K562 (cell line): Measurements from ENCODE around the gene GPX6. TPM values are rescaled to one million over a fixed set of nuclear protein-coding genes. Genes with fewer than 3 reads are reported as not detected.

Experiments
- BMI1 ChIP-seq: fragments of 150-350 bp; IDR thresholded peaks from 2 replicates; pipeline ENCODE4 v1.6.1; 2014; ENCODE audit warnings: low read length
- CAMTA2 ChIP-seq: fragments of 250-450 bp; sonication (Bioruptor Pico); conservative IDR thresholded peaks from 2 replicates; pipeline ENCODE4 v1.5.1; 2022
- CHD2 ChIP-seq: IDR thresholded peaks from 2 replicates; pipeline ENCODE4 v1.6.1; 2011; ENCODE audit warnings: low read depth, low read length
- KDM1A ChIP-seq, 2 experiments: fragments of 450-650 bp; IDR thresholded peaks; 2 replicates each; pipeline ENCODE4 v1.6.1; 2016; ENCODE audit warnings: mild to moderate bottlenecking in 2 of 2
- MBD2 ChIP-seq: sonication (generic); IDR thresholded peaks from 2 replicates; pipeline ENCODE4 v1.6.1; 2016; ENCODE audit warnings: low read depth, borderline replicate concordance
- SMARCA5 ChIP-seq: fragments of 450-650 bp; IDR thresholded peaks from 2 replicates; pipeline ENCODE4 v1.6.1; 2016
- SNRNP70 ChIP-seq: fragments of 200-400 bp; formaldehyde crosslinking; optimal IDR thresholded peaks from 2 replicates; pipeline ENCODE3; 2017; ENCODE audit warnings: low read depth, low read length
- SP1 ChIP-seq: sonication (generic); formaldehyde crosslinking; IDR thresholded peaks from 2 replicates; pipeline ENCODE4 v1.8.1; 2022; ENCODE audit warnings: mild to moderate bottlenecking, missing genetic modification reagents
- SRSF3 ChIP-seq: fragments of 200-400 bp; formaldehyde crosslinking; IDR thresholded peaks from 2 replicates; pipeline ENCODE4 v1.6.1; 2016; ENCODE audit warnings: mild to moderate bottlenecking, low read length, moderate library complexity; ENCODE audit not compliant: insufficient read depth
- polyA plus RNA-seq, 8 experiments: library from polyadenylated mRNA; depleted of rRNA in 4 of 8; stranded (reverse) in 5 of 8; unstranded in 3 of 8; fragments of >200 nt; fragmentation: Nextera tagmentation in 2 of 8; fragmentation: Illumina TruSeq in 1 of 8; extraction: Ambion mirVana in 2 of 8; extraction: Trizol in 1 of 8; gene quantifications; 2 replicates each; pipeline versions ENCODE4 v1.2.1 to v1.2.3, GENCODE V29; 2011 to 2014; ENCODE audit warnings: inconsistent platforms in 1 of 8, missing spikeins in 1 of 8
- total RNA-seq, 7 experiments: library from RNA; depleted of rRNA in 6 of 7; stranded (reverse); fragments of >200 nt in 6 of 7; fragmentation: Illumina TruSeq in 2 of 7; extraction: Trizol in 2 of 7; gene quantifications; 2 replicates each; pipeline versions ENCODE4 v1.2.1 to v1.2.3, GENCODE V29; 2011 to 2021; ENCODE audit warnings: low replicate concordance in 1 of 7
- TF ChIP-seq, protein P1 (sequence below), 2 experiments: fragments of 450-650 bp in 1 of 2; sonication (generic) in 1 of 2; formaldehyde crosslinking in 1 of 2; IDR thresholded peaks in 1 of 2; conservative IDR thresholded peaks in 1 of 2; 2 replicates each; pipeline versions ENCODE4 v1.6.1 to v1.8.1; 2016 to 2023; ENCODE audit warnings: mild to moderate bottlenecking in 2 of 2, moderate library complexity in 2 of 2, inconsistent platforms in 1 of 2, missing genetic modification reagents in 1 of 2
- TF ChIP-seq, protein P2 (sequence below): fragments of 250-450 bp; sonication (Bioruptor Pico); IDR thresholded peaks from 2 replicates; pipeline ENCODE4 v1.4.0; 2020; ENCODE audit warnings: mild to moderate bottlenecking, moderate library complexity
- TF ChIP-seq, protein P3 (sequence below), 3 experiments: fragments of 200-800 bp in 1 of 3; sonication (Bioruptor generic) in 1 of 3; sonication (generic) in 1 of 3; formaldehyde crosslinking in 1 of 3; IDR thresholded peaks; 2 replicates each; pipeline versions ENCODE4 v1.6.1 to v1.8.0; 2016 to 2022; ENCODE audit warnings: mild to moderate bottlenecking in 2 of 3, missing compliant biosample characterization in 2 of 3, missing genetic modification characterization in 2 of 3, missing genetic modification reagents in 1 of 3
- TF ChIP-seq, protein P4 (sequence below): fragments of 250-450 bp; sonication (Bioruptor Pico); IDR thresholded peaks from 2 replicates; pipeline ENCODE4 v1.4.0; 2020; ENCODE audit warnings: borderline replicate concordance
- TF ChIP-seq, protein P5 (sequence below), 2 experiments: fragments of 250-450 bp in 1 of 2; fragments of 450-650 bp in 1 of 2; sonication (Bioruptor Pico) in 1 of 2; IDR thresholded peaks; 2 replicates each; pipeline versions ENCODE4 v1.6.1 to v1.8.0; 2016 to 2021; ENCODE audit warnings: mild to moderate bottlenecking in 2 of 2, moderate library complexity in 2 of 2, missing compliant biosample characterization in 1 of 2, missing genetic modification characterization in 1 of 2
- TF ChIP-seq, protein P6 (sequence below): fragments of 450-650 bp; IDR thresholded peaks from 2 replicates; pipeline ENCODE4 v1.6.1; 2017; ENCODE audit warnings: antibody characterized with exemption

GPX6 gene
- total and polyA plus RNA-seq, 9 of the 15 experiments (the other 6 are each of a cell fraction or from before 2014, with no cell fraction given): not detected

DNA sequence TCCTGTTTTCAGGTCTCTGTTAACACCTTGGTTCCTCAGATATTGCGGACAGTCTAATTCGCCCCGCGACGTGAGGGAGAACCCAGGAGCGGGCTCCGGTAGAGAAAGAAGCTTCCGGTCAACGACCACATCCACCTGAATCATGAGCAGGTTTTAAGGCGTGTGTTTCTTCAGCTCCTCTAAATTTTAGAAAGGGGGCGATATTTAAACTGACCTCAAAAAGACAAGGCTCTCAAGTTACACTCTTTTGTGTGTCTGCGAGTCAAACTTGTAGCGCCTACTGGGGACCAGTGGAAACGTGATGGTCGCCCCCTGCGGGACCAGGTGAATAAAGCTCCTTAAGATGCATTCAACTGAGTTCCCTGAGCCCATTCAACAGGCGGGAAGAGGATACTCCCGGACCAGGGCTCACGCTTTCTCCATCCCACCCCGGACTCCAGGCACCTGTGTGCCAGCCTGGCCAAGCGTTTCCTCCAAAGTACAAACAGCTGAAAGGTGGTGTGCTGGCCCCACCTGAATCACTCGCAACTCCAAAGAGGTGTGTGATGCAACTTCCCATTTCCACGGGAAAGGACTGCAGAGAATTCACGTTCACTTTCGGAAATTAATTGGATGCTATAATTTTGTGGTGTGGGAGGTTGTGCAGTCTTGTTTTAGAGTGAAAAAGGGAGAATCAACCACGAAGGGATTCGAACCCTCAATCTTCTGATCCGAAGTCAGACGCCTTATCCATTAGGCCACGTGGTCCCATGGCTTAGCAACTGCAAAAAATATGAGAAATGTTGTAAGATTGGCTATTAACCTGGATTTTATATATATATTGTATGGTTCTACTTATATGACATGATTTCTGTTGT, 27.1 kb upstream of the GPX6 start (continued):
- TF ChIP-seq, protein P1, sequence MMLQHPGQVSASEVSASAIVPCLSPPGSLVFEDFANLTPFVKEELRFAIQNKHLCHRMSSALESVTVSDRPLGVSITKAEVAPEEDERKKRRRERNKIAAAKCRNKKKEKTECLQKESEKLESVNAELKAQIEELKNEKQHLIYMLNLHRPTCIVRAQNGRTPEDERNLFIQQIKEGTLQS (IDR thresholded peaks at IDR 0.05): peak; percentile 94
- TF ChIP-seq, protein P1 (CRISPR knock-in tag; conservative IDR thresholded peaks at IDR 0.05): peak; percentile 97
- TF ChIP-seq CAMTA2 (CRISPR knock-in tag) (no peak), KDM1A (IDR thresholded peaks at IDR 0.05) (peak; percentile 91 to 92), SRSF3 (no peak), SP1 (peak; percentile 93), SNRNP70 (no peak), BMI1 (no peak), CHD2 (no peak), MBD2 (peak; percentile 24; the same call in 1 of the 2 replicates), SMARCA5 (peak; percentile 90)
- TF ChIP-seq, protein P2, sequence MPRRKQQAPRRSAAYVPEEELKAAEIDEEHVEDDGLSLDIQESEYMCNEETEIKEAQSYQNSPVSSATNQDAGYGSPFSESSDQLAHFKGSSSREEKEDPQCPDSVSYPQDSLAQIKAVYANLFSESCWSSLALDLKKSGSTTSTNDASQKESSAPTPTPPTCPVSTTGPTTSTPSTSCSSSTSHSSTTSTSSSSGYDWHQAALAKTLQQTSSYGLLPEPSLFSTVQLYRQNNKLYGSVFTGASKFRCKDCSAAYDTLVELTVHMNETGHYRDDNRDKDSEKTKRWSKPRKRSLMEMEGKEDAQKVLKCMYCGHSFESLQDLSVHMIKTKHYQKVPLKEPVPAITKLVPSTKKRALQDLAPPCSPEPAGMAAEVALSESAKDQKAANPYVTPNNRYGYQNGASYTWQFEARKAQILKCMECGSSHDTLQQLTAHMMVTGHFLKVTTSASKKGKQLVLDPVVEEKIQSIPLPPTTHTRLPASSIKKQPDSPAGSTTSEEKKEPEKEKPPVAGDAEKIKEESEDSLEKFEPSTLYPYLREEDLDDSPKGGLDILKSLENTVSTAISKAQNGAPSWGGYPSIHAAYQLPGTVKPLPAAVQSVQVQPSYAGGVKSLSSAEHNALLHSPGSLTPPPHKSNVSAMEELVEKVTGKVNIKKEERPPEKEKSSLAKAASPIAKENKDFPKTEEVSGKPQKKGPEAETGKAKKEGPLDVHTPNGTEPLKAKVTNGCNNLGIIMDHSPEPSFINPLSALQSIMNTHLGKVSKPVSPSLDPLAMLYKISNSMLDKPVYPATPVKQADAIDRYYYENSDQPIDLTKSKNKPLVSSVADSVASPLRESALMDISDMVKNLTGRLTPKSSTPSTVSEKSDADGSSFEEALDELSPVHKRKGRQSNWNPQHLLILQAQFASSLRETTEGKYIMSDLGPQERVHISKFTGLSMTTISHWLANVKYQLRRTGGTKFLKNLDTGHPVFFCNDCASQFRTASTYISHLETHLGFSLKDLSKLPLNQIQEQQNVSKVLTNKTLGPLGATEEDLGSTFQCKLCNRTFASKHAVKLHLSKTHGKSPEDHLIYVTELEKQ (CRISPR knock-in tag): no peak
- TF ChIP-seq, protein P3, sequence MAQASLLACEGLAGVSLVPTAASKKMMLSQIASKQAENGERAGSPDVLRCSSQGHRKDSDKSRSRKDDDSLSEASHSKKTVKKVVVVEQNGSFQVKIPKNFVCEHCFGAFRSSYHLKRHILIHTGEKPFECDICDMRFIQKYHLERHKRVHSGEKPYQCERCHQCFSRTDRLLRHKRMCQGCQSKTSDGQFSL (CRISPR knock-in tag; IDR thresholded peaks at IDR 0.05): 0 out of 2 replicates have a peak, but pooled peaks have one; percentile 63
- TF ChIP-seq, protein P3 (tag; IDR thresholded peaks at IDR 0.05): no peak
- TF ChIP-seq, protein P4, sequence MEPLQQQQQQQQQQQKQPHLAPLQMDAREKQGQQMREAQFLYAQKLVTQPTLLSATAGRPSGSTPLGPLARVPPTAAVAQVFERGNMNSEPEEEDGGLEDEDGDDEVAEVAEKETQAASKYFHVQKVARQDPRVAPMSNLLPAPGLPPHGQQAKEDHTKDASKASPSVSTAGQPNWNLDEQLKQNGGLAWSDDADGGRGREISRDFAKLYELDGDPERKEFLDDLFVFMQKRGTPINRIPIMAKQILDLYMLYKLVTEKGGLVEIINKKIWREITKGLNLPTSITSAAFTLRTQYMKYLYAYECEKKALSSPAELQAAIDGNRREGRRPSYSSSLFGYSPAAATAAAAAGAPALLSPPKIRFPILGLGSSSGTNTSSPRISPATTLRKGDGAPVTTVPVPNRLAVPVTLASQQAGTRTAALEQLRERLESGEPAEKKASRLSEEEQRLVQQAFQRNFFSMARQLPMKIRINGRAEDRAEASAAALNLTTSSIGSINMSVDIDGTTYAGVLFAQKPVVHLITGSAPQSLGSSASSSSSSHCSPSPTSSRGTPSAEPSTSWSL (CRISPR knock-in tag): no peak
- TF ChIP-seq, protein P5, sequence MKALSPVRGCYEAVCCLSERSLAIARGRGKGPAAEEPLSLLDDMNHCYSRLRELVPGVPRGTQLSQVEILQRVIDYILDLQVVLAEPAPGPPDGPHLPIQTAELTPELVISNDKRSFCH (CRISPR knock-in tag; IDR thresholded peaks at IDR 0.05): no peak
- TF ChIP-seq, protein P5 (tag; IDR thresholded peaks at IDR 0.05): peak; percentile 93
- TF ChIP-seq, protein P6, sequence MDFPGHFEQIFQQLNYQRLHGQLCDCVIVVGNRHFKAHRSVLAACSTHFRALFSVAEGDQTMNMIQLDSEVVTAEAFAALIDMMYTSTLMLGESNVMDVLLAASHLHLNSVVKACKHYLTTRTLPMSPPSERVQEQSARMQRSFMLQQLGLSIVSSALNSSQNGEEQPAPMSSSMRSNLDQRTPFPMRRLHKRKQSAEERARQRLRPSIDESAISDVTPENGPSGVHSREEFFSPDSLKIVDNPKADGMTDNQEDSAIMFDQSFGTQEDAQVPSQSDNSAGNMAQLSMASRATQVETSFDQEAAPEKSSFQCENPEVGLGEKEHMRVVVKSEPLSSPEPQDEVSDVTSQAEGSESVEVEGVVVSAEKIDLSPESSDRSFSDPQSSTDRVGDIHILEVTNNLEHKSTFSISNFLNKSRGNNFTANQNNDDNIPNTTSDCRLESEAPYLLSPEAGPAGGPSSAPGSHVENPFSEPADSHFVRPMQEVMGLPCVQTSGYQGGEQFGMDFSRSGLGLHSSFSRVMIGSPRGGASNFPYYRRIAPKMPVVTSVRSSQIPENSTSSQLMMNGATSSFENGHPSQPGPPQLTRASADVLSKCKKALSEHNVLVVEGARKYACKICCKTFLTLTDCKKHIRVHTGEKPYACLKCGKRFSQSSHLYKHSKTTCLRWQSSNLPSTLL: peak; percentile 73
